GM12873 (cell line): Measurements from ENCODE around the gene PLXND1.

ENCODE experiments used
- TF ChIP-seq, protein P1 (sequence below): IDR thresholded peaks from 2 replicates; pipeline ENCODE4 v1.5.1; 2012; ENCODE audit warnings: low read depth, mild to moderate bottlenecking, moderate library complexity, low read length, control low read depth; ENCODE audit not compliant: insufficient read depth; ENCODE audit errors: missing control alignments

Gene PLXND1

DNA sequence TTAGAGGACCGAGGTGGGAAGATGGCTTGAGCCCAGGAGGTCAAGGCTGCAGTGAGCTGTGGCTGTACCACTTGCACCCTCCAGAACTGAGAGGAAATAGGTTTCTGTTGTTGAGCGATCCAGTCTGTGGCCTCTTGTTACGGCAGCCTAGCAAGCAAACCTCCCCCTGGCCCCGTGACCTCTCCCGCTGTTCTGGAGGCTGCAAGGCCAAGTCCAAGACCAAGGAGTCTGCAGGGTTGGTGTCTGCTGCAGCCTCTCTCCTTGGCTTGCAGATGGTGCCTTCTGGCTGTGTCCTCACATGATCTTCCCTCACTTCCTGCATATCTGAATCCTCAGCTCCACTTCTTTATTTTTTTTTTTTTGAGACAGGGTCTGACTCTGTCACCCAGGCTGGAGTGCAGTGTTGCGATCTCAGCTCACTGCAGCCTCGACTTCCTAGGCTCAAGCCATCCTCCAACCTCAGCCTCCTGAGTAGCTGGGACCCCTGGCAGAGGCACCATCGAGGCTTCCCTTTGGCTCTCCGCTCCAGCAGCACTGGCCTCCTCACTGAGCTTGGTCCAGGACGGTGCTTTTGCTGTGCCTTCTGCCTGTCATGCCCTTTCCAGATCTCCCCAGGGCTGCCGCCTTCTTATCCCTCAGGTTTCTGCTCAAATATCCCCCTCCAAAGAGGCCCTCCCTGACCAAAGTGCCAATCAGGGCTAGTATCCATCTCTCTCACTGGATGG lies 18.0 kb upstream of the PLXND1 start:
- TF ChIP-seq, protein P1, sequence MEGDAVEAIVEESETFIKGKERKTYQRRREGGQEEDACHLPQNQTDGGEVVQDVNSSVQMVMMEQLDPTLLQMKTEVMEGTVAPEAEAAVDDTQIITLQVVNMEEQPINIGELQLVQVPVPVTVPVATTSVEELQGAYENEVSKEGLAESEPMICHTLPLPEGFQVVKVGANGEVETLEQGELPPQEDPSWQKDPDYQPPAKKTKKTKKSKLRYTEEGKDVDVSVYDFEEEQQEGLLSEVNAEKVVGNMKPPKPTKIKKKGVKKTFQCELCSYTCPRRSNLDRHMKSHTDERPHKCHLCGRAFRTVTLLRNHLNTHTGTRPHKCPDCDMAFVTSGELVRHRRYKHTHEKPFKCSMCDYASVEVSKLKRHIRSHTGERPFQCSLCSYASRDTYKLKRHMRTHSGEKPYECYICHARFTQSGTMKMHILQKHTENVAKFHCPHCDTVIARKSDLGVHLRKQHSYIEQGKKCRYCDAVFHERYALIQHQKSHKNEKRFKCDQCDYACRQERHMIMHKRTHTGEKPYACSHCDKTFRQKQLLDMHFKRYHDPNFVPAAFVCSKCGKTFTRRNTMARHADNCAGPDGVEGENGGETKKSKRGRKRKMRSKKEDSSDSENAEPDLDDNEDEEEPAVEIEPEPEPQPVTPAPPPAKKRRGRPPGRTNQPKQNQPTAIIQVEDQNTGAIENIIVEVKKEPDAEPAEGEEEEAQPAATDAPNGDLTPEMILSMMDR = no peak

DNA sequence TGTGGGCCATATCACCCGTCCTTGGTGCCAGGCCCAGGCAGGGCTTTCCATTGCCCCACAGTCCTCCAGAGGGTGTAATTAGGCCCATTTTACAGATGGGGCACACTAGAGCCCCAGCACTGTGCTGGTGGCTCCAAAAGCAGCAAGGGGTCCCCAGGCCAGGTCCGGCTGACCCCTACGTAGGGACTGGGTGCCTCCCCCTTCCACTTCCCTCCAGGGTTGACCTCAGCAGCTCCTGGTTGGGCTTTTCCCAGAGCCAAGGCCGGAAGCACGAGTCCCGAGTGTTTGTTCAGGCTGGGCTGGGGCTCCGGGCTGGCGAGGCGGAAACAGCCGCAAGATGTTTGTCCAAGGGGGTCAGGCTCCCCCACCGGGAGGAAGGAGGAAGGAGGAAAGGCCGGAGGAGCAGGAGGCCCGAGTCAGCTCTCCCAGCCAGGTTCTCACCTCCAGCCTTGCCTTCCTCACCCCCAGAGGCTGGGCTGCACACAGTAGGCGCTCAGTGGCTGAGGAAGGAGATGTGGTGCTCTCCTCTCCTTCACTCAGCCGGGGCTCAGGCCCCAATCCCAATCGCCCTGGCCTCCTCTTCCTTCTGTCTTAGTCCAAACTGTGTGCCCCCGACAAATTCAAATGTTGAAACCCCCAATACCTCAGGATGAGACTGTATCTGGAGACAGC lies 17.1 kb upstream of the PLXND1 start:
- TF ChIP-seq, protein P1 = peak; percentile 7

DNA sequence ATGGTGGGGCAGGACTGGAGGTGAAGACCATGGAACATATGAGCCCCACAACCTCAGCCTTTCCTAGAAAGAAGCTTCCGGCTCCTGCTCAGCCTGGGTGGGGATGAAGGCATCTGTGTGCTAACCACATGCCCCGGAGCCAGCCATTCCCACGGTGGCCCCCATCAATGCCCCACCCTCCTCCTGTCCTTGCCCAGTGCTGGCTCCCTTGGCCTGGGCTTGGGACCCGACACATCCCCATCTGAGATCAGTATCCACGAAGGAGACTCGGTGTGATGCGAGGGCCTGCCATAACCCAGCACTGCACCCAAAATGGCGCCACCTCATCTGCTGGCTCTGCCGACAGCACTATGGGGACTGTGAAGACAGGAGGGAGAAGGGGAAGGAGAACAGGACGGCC lies 16.5 kb upstream of the PLXND1 start:
- TF ChIP-seq, protein P1 = no peak

DNA sequence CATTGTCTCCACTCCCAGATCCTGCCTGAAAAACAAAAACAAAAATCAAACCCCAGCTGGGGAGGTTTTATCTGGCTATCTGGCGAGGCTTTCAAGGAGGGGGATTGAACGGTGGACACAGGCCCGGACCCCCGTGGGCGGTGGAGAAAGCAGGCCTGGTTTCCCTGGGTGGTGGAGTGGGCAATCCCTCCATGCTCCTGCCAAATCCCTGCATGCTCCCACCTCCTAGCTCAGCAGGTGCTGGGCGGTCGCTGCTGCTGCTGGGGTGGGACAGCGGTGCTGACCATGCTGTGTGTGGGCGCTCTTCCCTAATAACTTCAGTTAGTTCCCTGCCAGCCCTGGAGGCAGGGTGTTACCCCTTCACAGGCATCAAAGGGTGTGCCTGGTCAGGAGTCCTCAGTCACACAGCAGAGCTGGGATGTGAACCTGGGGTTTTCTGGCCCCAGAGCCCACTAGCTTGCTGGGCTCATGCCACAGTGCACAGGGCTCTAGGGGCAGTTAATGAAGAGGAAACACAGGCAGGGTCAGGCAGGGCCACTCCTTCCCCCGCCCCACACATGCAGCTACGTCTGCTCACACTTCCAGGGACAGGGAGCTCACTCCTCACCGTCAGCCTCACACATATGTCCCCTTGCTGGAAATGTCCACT lies 15.9 kb upstream of the PLXND1 start:
- TF ChIP-seq, protein P1 = no peak

DNA sequence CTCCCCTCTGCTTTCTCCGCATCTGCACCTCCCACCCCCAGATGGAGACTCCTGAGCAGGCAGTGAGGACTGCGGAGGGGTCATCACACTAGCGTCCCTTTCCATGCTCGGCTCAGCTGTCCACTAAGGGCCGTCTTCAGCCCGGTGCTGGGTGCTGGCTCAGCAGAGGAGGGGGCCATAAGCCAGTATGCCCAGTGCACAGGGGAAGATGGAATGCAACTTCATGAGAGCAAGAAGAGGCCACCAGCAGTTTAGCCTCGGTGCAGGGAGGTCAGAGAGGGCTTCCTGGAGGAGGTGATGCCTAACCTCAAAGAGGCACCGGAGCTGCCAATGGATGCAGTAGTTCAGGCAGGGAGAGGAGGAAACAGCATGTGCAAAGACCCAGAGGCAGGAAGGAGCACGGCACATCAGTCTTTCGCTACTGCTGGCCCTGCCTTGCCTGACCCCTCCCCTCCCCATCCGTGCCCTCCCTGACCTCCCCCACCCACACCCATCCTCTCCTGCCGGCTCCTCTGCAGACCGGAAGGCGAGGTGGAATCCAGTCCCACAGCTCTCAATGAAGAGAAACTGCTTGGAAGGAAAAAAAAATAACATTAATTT lies 15.2 kb upstream of the PLXND1 start:
- TF ChIP-seq, protein P1 = no peak

DNA sequence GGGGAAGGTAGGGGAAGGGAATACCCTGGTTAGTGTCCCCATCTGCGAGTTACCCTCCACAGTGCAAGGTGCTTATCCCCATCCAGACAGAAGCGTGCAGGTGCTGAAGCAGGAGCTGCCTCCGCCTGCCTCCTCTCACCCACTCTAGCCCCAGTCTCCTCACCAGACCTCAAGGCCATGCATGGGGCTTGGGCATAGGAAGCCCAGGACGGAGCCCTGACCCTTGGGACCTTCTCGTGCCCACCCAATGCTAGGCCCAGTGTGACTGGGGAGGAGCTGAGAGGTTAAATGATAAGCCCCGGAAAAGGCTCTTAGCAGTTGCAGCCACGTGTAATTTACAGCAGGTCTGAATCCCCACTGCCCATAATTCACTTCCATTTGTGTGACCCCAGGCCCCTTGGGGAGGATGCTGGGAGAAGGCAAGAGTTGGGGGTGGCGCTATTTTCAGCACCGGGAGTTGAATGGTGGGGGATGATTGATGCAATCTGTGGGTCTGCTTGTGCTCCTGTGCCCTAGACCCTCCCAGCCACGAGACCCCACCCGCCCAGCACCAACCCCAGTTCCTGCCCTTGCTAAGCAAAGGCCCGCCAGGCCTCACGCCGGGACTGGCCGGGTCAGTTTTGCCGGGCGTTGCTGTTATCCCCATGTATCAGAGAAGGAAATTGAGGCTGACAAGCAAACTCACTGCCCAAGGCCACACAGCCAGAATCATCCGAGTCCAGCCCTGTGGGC lies 14.5 kb upstream of the PLXND1 start:
- TF ChIP-seq, protein P1 = no peak
